22Rv1 (cell line): ENCODE measurements around the gene LRRK1.

Source experiments
- ZFX ChIP-seq: fragments of 450-650 bp; IDR thresholded peaks from 2 replicates; pipeline ENCODE4 v1.6.1; 2017; ENCODE audit warnings: antibody characterized with exemption, borderline replicate concordance
- TF ChIP-seq, protein P1 (sequence below): fragments of 450-650 bp; IDR thresholded peaks from 2 replicates; pipeline ENCODE4 v1.5.1; 2017; ENCODE audit warnings: mild to moderate bottlenecking

GRCh38 chr15:101023501-101024072 is 104.4 kb downstream of the LRRK1 start:
- TF ChIP-seq, protein P1, sequence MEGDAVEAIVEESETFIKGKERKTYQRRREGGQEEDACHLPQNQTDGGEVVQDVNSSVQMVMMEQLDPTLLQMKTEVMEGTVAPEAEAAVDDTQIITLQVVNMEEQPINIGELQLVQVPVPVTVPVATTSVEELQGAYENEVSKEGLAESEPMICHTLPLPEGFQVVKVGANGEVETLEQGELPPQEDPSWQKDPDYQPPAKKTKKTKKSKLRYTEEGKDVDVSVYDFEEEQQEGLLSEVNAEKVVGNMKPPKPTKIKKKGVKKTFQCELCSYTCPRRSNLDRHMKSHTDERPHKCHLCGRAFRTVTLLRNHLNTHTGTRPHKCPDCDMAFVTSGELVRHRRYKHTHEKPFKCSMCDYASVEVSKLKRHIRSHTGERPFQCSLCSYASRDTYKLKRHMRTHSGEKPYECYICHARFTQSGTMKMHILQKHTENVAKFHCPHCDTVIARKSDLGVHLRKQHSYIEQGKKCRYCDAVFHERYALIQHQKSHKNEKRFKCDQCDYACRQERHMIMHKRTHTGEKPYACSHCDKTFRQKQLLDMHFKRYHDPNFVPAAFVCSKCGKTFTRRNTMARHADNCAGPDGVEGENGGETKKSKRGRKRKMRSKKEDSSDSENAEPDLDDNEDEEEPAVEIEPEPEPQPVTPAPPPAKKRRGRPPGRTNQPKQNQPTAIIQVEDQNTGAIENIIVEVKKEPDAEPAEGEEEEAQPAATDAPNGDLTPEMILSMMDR = no peak
- no peak for TF ChIP-seq ZFX
